ENCODE results near the gene TIA1. TPM values are rescaled to one million over a fixed set of nuclear protein-coding genes. Genes with fewer than 3 reads are reported as not detected.

Gene TIA1
- total and polyA plus RNA-seq, 4 donors = 27.8 to 150 (median 83.4) TPM

DNA sequence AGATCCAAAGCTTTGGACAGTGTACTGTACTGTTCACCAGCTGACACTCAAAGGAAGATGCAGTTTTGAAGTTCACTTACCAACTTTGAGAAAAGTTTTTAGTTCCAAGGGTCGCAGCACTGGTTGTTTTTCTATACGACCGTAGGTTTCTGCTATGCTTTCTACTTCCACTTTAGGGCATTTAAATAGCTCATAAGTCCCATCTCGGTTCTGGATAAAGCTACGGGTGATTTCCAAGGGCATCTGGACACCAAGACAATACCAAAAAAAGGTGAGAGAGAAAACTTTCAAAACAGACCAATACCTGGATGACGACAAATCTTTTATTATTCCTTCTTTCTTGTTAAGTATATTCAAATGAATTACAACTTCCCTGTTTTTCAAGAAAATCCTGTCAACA is 87.9 kb downstream of the TIA1 start:
- Histone ChIP-seq H3K27me3 (ENCODE audit: control insufficient read depth in 1 of 2, insufficient read depth in 2 of 2, low read length in 1 of 2) (no peaks in the 10 kb centered on the region), H3K4me3 (ENCODE audit: low read length in 2 of 2) (no peak overlapping the region), H3K9me3 (ENCODE audit: control insufficient read depth, low read length) (no peaks in the 10 kb centered on the region), H3K4me1 (ENCODE audit: control insufficient read depth in 1 of 2, insufficient read depth in 2 of 2, low read length in 2 of 2) (no peaks in the 10 kb centered on the region), H3K27ac (ENCODE audit: low read depth in 1 of 2, low read length in 2 of 2) (no peak overlapping the region), H3K36me3 (ENCODE audit: control insufficient read depth in 1 of 2, insufficient read depth in 2 of 2, low read length in 1 of 2) (no peaks in the 10 kb centered on the region)
- no peak for DNase-seq
- ATAC-seq (ENCODE audit: low FRiP score) = no peak
- 79 to 84% methylated on average over 6 of the region's 6 CpGs for WGBS, 2 donors
- intact Hi-C loops (cut with DNase I) = no loop called here

Small RNAs within 50 kb of the gene (microRNA-seq; reads per million reads assigned to microRNA genes)
- gene MIR1285-2 = 0 reads per million in 2 donors

Other genes starting within 250 kb of the TIA1 start
- gene PCBP1, start 161.2 kb downstream of the TIA1 start, total RNA-seq = 100 to 1,000 TPM; 263 to 288 TPM
- gene PCBP1, start 161.2 kb downstream of the TIA1 start, polyA plus RNA-seq = 100 to 1,000 TPM; 249 to 259 TPM
- gene C2orf42, start 57.6 kb downstream of the TIA1 start, total RNA-seq = 10 to 100 TPM; 12.4 to 17.9 TPM
- gene C2orf42, start 57.6 kb downstream of the TIA1 start, polyA plus RNA-seq = 1 to 10 TPM; 8.0 to 8.1 TPM
- 10 to 100 TPM; 49.5 to 85.1 TPM for gene PCYOX1, start 9.5 kb upstream of the TIA1 start, total RNA-seq
- 10 to 100 TPM; 19.0 to 40.1 TPM for gene PCYOX1, start 9.5 kb upstream of the TIA1 start, polyA plus RNA-seq
- gene SNRPG, start 45.1 kb upstream of the TIA1 start, total RNA-seq = 100 to 1,000 TPM in 1 of 2 donors, 10 to 100 TPM in 1; 68.1 to 112 TPM
- gene SNRPG, start 45.1 kb upstream of the TIA1 start, polyA plus RNA-seq = 100 to 1,000 TPM; 112 to 226 TPM
- gene FAM136A, start 53.4 kb upstream of the TIA1 start, total RNA-seq = 10 to 100 TPM; 15.7 to 19.8 TPM
- gene FAM136A, start 53.4 kb upstream of the TIA1 start, polyA plus RNA-seq = 10 to 100 TPM; 28.0 to 31.2 TPM